Neural progenitor cell (in vitro differentiated cells): ENCODE results near the gene TMEM126B. TPM values are rescaled to one million over a fixed set of nuclear protein-coding genes. Genes with fewer than 3 reads are reported as not detected.
A peak's percentile ranks its signal among the peaks of the same experiment; 100 is the strongest.

ENCODE experiments used
- DNase-seq: peaks from one replicate; pipeline ENCODE4 v3.0.0-alpha.2; 2016; ENCODE audit warnings: low spot score
- H2AFZ ChIP-seq: fragments of 200-600 bp; sonication (generic); replicated peaks from 2 replicates; pipeline ENCODE4 v1.6.1; 2016; ENCODE audit warnings: antibody characterized with exemption
- H3F3A ChIP-seq: fragments of 200-600 bp; sonication (generic); 2 replicates; pipeline ENCODE4 v1.6.1; 2016; ENCODE audit warnings: antibody characterized with exemption, low read depth
- H3K27ac ChIP-seq: fragments of 200-600 bp; sonication (generic); 2 replicates; pipeline ENCODE4 v1.5.1; 2016; ENCODE audit warnings: mild to moderate bottlenecking
- H3K27me3 ChIP-seq: fragments of 200-600 bp; sonication (generic); 2 replicates; pipeline ENCODE4 v1.6.1; 2016; ENCODE audit warnings: mild to moderate bottlenecking, moderate library complexity
- H3K36me3 ChIP-seq: fragments of 200-600 bp; sonication (generic); 2 replicates; pipeline ENCODE4 v1.5.1; 2016
- H3K4me1 ChIP-seq: fragments of 200-600 bp; sonication (generic); 2 replicates; pipeline ENCODE4 v1.6.1; 2016; ENCODE audit warnings: mixed run types
- H3K4me2 ChIP-seq: fragments of 200-600 bp; sonication (generic); 2 replicates; pipeline ENCODE4 v1.6.1; 2016
- H3K4me3 ChIP-seq: fragments of 200-600 bp; sonication (generic); 2 replicates; pipeline ENCODE4 v1.5.1; 2016
- H3K79me2 ChIP-seq: fragments of 200-600 bp; sonication (generic); 2 replicates; pipeline ENCODE4 v1.6.1; 2016; ENCODE audit warnings: low read depth
- H3K9ac ChIP-seq: fragments of 200-600 bp; sonication (generic); 2 replicates; pipeline ENCODE4 v1.6.1; 2016
- H3K9me3 ChIP-seq: fragments of 200-600 bp; sonication (generic); 2 replicates; pipeline ENCODE4 v1.5.1; 2016; ENCODE audit warnings: low read depth
- H4K20me1 ChIP-seq: fragments of 200-600 bp; sonication (generic); 2 replicates; pipeline ENCODE4 v1.6.1; 2016; ENCODE audit warnings: low read depth
- H3K27ac Mint-ChIP-seq: 3 replicates; pipeline ENCODE4 v1.8.0; 2021; ENCODE audit warnings: mixed read lengths
- H3K27me3 Mint-ChIP-seq: 2 replicates; pipeline ENCODE4 v1.8.0; 2022; ENCODE audit warnings: low read depth, mild to moderate bottlenecking, inconsistent platforms, moderate library complexity, mixed read lengths; ENCODE audit not compliant: insufficient read depth
- H3K36me3 Mint-ChIP-seq: 3 replicates; pipeline ENCODE4 v1.8.0; 2021; ENCODE audit warnings: mixed read lengths
- H3K4me1 Mint-ChIP-seq: 3 replicates; pipeline ENCODE4 v1.8.0; 2021; ENCODE audit warnings: mixed read lengths
- H3K4me3 Mint-ChIP-seq: 3 replicates; pipeline ENCODE4 v1.8.0; 2021; ENCODE audit warnings: mild to moderate bottlenecking, moderate library complexity, mixed read lengths
- H3K9me3 Mint-ChIP-seq: 3 replicates; pipeline ENCODE4 v1.8.0; 2020; ENCODE audit warnings: mixed read lengths
- CTCF ChIP-seq: fragments of 200-600 bp; sonication (generic); IDR thresholded peaks from 2 replicates; pipeline ENCODE4 v1.5.1; 2017; ENCODE audit warnings: antibody characterized with exemption, mild to moderate bottlenecking
- EZH2 ChIP-seq: fragments of 200-600 bp; sonication (generic); IDR thresholded peaks from 2 replicates; pipeline ENCODE4 v1.6.1; 2017; ENCODE audit warnings: antibody characterized with exemption, mild to moderate bottlenecking, moderate library complexity
- EZH2phosphoT487 ChIP-seq: fragments of 200-600 bp; sonication (generic); IDR thresholded peaks from 2 replicates; pipeline ENCODE4 v1.6.1; 2017; ENCODE audit warnings: antibody characterized with exemption
- total RNA-seq: library from RNA; depleted of rRNA; stranded (reverse); fragments of >200 nt; gene quantifications from 2 replicates; pipeline ENCODE4 v1.2.3, GENCODE V29; 2015; ENCODE audit warnings: low replicate concordance

Gene TMEM126B
- total RNA-seq, 1 donor from 2014 or later: 110 TPM

DNA sequence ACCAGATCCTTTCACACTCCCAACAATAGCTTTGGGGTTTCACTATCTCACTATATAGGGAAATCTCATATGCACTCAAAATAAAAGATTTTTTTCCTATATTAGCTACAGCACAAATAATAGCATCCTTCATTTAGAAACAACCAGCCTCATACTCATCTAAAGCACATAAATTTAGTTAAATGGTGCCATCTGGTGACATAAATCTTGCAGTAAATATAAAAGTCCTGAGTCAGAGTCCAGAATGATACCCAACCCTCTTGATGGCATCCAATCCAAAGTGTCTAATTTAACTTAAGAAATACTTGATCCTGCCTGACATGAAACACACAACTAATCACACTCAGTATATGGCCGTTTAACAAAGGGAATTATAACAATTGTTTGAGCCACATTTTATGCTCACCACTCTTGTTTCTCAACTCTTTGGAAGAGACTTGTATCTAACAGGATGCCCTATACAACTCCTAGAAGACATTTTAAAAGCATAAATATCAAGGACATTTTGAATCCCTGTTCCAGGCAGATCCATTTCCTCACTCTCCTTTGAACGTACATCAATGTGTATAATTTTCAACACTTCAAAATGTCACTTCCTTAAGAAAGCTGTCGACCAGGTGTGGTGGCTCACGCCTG lies 37.4 kb upstream of the TMEM126B start:
- peak; percentile 49 for DNase-seq
- peaks cover 4% of the 10 kb centered on the region for H3K4me1 Mint-ChIP-seq
- peaks cover 17% of the 10 kb centered on the region for H3K9me3 Mint-ChIP-seq
- peaks cover 12% of the 10 kb centered on the region for H3K36me3 ChIP-seq
- no peak overlapping the region for H3K9ac ChIP-seq
- no peak overlapping the region for H3K4me3 ChIP-seq
- no peaks in the 10 kb centered on the region for H4K20me1 ChIP-seq
- H3K36me3 Mint-ChIP-seq: no peaks in the 10 kb centered on the region
- no peaks in the 10 kb centered on the region for H3K9me3 ChIP-seq
- TF ChIP-seq EZH2: no peak
- no peak for TF ChIP-seq EZH2phosphoT487
- TF ChIP-seq CTCF: peak; percentile 57
- no peak overlapping the region for H2AFZ ChIP-seq
- H3K4me3 Mint-ChIP-seq: no peak overlapping the region
- no peak overlapping the region for H3K4me2 ChIP-seq
- H3K4me1 ChIP-seq: peaks cover 9% of the 10 kb centered on the region
- H3K27me3 ChIP-seq: no peaks in the 10 kb centered on the region
- peaks cover 5% of the 10 kb centered on the region for H3F3A ChIP-seq
- no peaks in the 10 kb centered on the region for H3K79me2 ChIP-seq
- no peak overlapping the region for H3K27ac Mint-ChIP-seq
- no peak overlapping the region for H3K27ac ChIP-seq
- no peaks in the 10 kb centered on the region for H3K27me3 Mint-ChIP-seq

DNA sequence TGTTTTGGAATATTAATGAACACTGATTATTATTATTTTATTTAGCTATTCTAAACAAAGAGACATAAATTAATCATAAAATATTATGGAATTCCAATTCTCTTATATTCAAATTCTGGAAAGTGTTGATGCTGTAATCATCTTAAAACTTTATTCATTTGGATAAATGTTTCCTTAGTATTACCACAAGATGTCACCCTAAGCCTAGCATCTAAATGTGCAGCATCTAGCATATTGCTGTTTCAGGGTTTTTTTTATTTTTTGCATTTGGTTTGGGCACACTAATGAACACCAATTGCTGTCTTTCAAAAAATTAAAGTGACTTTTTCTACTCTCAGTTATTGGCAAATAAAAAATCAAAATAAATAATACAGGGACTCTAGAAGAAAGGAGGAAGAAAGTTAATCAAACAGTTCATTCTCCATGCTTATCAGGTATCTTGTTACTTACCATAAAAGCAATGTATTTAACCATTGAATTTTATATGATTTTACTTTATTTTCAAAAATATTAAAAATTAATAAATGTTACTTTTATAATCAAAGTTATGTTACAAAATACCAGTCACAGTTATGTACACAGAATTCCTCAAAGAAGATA lies 33.0 kb upstream of the TMEM126B start:
- H3K9ac ChIP-seq: no peak overlapping the region
- peak; percentile 53 for DNase-seq

GRCh38 chr11:85596886-85597285 lies 31.5 kb upstream of the TMEM126B start:
- H3K4me2 ChIP-seq: no peak overlapping the region
- no peak for DNase-seq
- no peaks in the 10 kb centered on the region for H3K9me3 ChIP-seq
- H3K9ac ChIP-seq: no peak overlapping the region
- H3F3A ChIP-seq: peaks cover 10% of the 10 kb centered on the region
- no peaks in the 10 kb centered on the region for H3K9me3 Mint-ChIP-seq
- H3K27me3 ChIP-seq: no peaks in the 10 kb centered on the region
- H3K27ac ChIP-seq: no peak overlapping the region
- H3K27me3 Mint-ChIP-seq: no peaks in the 10 kb centered on the region
- no peak overlapping the region for H2AFZ ChIP-seq
- no peaks in the 10 kb centered on the region for H3K36me3 Mint-ChIP-seq
- H3K4me3 ChIP-seq: no peak overlapping the region
- no peak overlapping the region for H3K4me3 Mint-ChIP-seq
- no peak overlapping the region for H3K27ac Mint-ChIP-seq
- no peaks in the 10 kb centered on the region for H3K79me2 ChIP-seq
- no peaks in the 10 kb centered on the region for H3K4me1 Mint-ChIP-seq
- no peaks in the 10 kb centered on the region for H3K4me1 ChIP-seq
- no peak for TF ChIP-seq EZH2phosphoT487
- TF ChIP-seq CTCF: no peak
- TF ChIP-seq EZH2: no peak
- H3K36me3 ChIP-seq: no peaks in the 10 kb centered on the region
- H4K20me1 ChIP-seq: no peaks in the 10 kb centered on the region

More for the DNA sequence above, 33.0 kb upstream of the TMEM126B start:
- no peak overlapping the region for H2AFZ ChIP-seq
- Mint-ChIP-seq H3K4me3 (no peak overlapping the region), H3K36me3 (no peaks in the 10 kb centered on the region), H3K4me1 (no peaks in the 10 kb centered on the region), H3K27ac (no peak overlapping the region), H3K27me3 (no peaks in the 10 kb centered on the region), H3K9me3 (no peaks in the 10 kb centered on the region)
- TF ChIP-seq EZH2phosphoT487 (no peak), EZH2 (no peak), CTCF (peak; percentile 74)
- no peaks in the 10 kb centered on the region for H3K79me2 ChIP-seq
- H4K20me1 ChIP-seq: no peaks in the 10 kb centered on the region
- H3K9me3 ChIP-seq: no peaks in the 10 kb centered on the region
- H3K4me2 ChIP-seq: no peak overlapping the region
- no peaks in the 10 kb centered on the region for H3K4me1 ChIP-seq
- H3K36me3 ChIP-seq: no peaks in the 10 kb centered on the region
- H3K4me3 ChIP-seq: no peak overlapping the region
- peaks cover 10% of the 10 kb centered on the region for H3F3A ChIP-seq
- no peaks in the 10 kb centered on the region for H3K27me3 ChIP-seq
- no peak overlapping the region for H3K27ac ChIP-seq
